Prostate gland (tissue), 2 donors: Measurements from ENCODE around the gene CCDC158. TPM values are rescaled to one million over a fixed set of nuclear protein-coding genes. Genes with fewer than 3 reads are reported as not detected.

Source experiments
- DNase-seq: peaks from one replicate; pipeline ENCODE4 v3.0.0-alpha.2; 2019; ENCODE audit warnings: low spot score
- H3K27ac ChIP-seq, 2 donors: fragments of 200-600 bp; sonication (generic); 2 replicates each; pipeline ENCODE4 v1.5.1; 2017 to 2019
- H3K27me3 ChIP-seq: fragments of 200-600 bp; sonication (generic); replicated peaks from 2 replicates; pipeline ENCODE4 v1.5.1; 2019; ENCODE audit not compliant: insufficient read depth
- H3K36me3 ChIP-seq, 2 donors: fragments of 200-600 bp; sonication (generic); 1 replicate in 1 of 2; 2 replicates in 1 of 2; pipeline versions ENCODE4 v1.5.1 to v1.8.1; 2017 to 2019
- H3K4me1 ChIP-seq: fragments of 200-600 bp; sonication (generic); replicated peaks from 2 replicates; pipeline ENCODE4 v1.5.1; 2019
- H3K4me3 ChIP-seq, 2 donors: fragments of 200-600 bp; sonication (generic); 2 replicates each; pipeline ENCODE4 v1.5.1; 2017 to 2019
- H3K9me3 ChIP-seq: fragments of 200-600 bp; sonication (generic); 2 replicates; pipeline ENCODE4 v1.5.1; 2017
- POLR2A ChIP-seq: fragments of 450-650 bp; IDR thresholded peaks from one replicate; pipeline ENCODE4 v1.6.1; 2016; ENCODE audit warnings: antibody characterized with exemption, mild to moderate bottlenecking
- POLR2AphosphoS5 ChIP-seq: sonication (generic); formaldehyde crosslinking; IDR thresholded peaks from one replicate; pipeline ENCODE4 v1.6.1; 2017; ENCODE audit warnings: antibody characterized with exemption
- WGBS: methylation state at CpG from one replicate; pipeline ENCODE4 v1.1.5; 2018; 5-methylcytosine and 5-hydroxymethylcytosine counted together
- intact Hi-C: fragments of 100-400 bp; cut with DNase I; formaldehyde crosslinking; loops from one replicate; pipeline ENCODE4 v1.14.2; 2022
- total RNA-seq, 2 donors: library from RNA; depleted of rRNA; stranded (reverse); fragments of >200 nt; gene quantifications; one replicate each; pipeline ENCODE4 v1.1.0, GENCODE V29; 2016
- TF ChIP-seq, protein P1 (sequence below), 4 experiments: fragments of 200-600 bp in 2 of 4; fragments of 450-650 bp in 2 of 4; sonication (generic) in 2 of 4; IDR thresholded peaks; 1 replicate in 3 of 4; 2 replicates in 1 of 4; pipeline ENCODE4 v1.5.1; 2016 to 2019; ENCODE audit warnings: antibody characterized with exemption in 4 of 4, mild to moderate bottlenecking in 2 of 4, moderate library complexity in 2 of 4

The CCDC158 gene
- total RNA-seq, 2 donors from 2014 or later, result 4.9 TPM; not detected in 1

- TF ChIP-seq, protein P1, sequence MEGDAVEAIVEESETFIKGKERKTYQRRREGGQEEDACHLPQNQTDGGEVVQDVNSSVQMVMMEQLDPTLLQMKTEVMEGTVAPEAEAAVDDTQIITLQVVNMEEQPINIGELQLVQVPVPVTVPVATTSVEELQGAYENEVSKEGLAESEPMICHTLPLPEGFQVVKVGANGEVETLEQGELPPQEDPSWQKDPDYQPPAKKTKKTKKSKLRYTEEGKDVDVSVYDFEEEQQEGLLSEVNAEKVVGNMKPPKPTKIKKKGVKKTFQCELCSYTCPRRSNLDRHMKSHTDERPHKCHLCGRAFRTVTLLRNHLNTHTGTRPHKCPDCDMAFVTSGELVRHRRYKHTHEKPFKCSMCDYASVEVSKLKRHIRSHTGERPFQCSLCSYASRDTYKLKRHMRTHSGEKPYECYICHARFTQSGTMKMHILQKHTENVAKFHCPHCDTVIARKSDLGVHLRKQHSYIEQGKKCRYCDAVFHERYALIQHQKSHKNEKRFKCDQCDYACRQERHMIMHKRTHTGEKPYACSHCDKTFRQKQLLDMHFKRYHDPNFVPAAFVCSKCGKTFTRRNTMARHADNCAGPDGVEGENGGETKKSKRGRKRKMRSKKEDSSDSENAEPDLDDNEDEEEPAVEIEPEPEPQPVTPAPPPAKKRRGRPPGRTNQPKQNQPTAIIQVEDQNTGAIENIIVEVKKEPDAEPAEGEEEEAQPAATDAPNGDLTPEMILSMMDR (IDR thresholded peaks at IDR 0.05), result no peak
- no peak for TF ChIP-seq POLR2A
- TF ChIP-seq POLR2AphosphoS5, result no peak
- H3K27ac ChIP-seq, result no peak overlapping the region
- H3K4me1 ChIP-seq, result no peaks in the 10 kb centered on the region
- WGBS, result 86% methylated on average over 6 of the region's 6 CpGs
- no peaks in the 10 kb centered on the region for H3K36me3 ChIP-seq
- intact Hi-C loops, result no loop called here
- no peaks in the 10 kb centered on the region for H3K9me3 ChIP-seq
- no peaks in the 10 kb centered on the region for H3K27me3 ChIP-seq
- no peak overlapping the region for H3K4me3 ChIP-seq
- no peak for DNase-seq
Observed at GRCh38 chr4:76280488-76281441, 140.2 kb downstream of the CCDC158 start.

- Histone ChIP-seq H3K27me3 (no peaks in the 10 kb centered on the region), H3K36me3 (no peaks in the 10 kb centered on the region), H3K9me3 (no peaks in the 10 kb centered on the region), H3K4me1 (no peaks in the 10 kb centered on the region), H3K27ac (no peak overlapping the region), H3K4me3 (no peak overlapping the region)
- no peak for DNase-seq
- TF ChIP-seq POLR2AphosphoS5 (no peak), POLR2A (no peak)
- TF ChIP-seq, protein P1 (IDR thresholded peaks at IDR 0.05), result no peak
- WGBS, result 73% methylated on average over 4 of the region's 4 CpGs
- intact Hi-C loops, result no loop called here
Observed at GRCh38 chr4:76279462-76279861, 141.5 kb downstream of the CCDC158 start.

- DNase-seq, result no peak
- no peaks in the 10 kb centered on the region for H3K36me3 ChIP-seq
- TF ChIP-seq POLR2A (no peak), POLR2AphosphoS5 (no peak)
- TF ChIP-seq, protein P1 (IDR thresholded peaks at IDR 0.05), result no peak
- no peak overlapping the region for H3K4me3 ChIP-seq
- H3K27me3 ChIP-seq, result no peaks in the 10 kb centered on the region
- no peaks in the 10 kb centered on the region for H3K4me1 ChIP-seq
- no peak overlapping the region for H3K27ac ChIP-seq
- intact Hi-C loops, result no loop called here
- WGBS, result 73% methylated on average over 1 of the region's 1 CpG
- no peaks in the 10 kb centered on the region for H3K9me3 ChIP-seq
Observed at GRCh38 chr4:76278583-76278982, 142.4 kb downstream of the CCDC158 start.

DNA sequence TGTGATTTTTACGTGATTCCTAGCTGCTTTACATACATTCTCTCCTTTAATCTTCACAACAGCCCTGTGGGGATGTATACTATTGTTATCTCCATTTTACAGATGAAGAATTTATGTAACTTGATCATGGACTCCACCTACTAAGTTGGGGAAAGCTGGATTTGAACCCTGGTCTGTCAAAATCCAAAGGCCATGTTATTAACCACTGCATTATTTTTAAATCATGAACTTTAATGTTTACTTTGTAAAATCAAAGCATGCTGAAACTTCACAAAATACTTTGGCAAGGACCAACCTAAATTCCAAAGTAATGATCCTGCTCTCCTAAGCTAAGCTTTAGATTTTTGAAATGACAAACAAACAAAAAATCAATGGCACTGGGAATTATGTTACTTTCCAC lies 143.3 kb downstream of the CCDC158 start:
- TF ChIP-seq POLR2AphosphoS5 (no peak), POLR2A (no peak)
- TF ChIP-seq, protein P1 (IDR thresholded peaks at IDR 0.05), result no peak
- no peak overlapping the region for H3K27ac ChIP-seq
- H3K27me3 ChIP-seq, result no peaks in the 10 kb centered on the region
- no peaks in the 10 kb centered on the region for H3K4me1 ChIP-seq
- H3K4me3 ChIP-seq, result no peak overlapping the region
- no peaks in the 10 kb centered on the region for H3K36me3 ChIP-seq
- WGBS, result 89% methylated on average over 1 of the region's 1 CpG
- intact Hi-C loops, result no loop called here
- no peaks in the 10 kb centered on the region for H3K9me3 ChIP-seq
- no peak for DNase-seq

GRCh38 chr4:76276813-76277212 lies 144.1 kb downstream of the CCDC158 start:
- Histone ChIP-seq H3K27me3 (no peaks in the 10 kb centered on the region), H3K4me3 (no peak overlapping the region), H3K27ac (no peak overlapping the region), H3K4me1 (no peaks in the 10 kb centered on the region), H3K9me3 (no peaks in the 10 kb centered on the region), H3K36me3 (no peaks in the 10 kb centered on the region)
- intact Hi-C loops, result no loop called here
- WGBS, result 94% methylated on average over 9 of the region's 9 CpGs
- TF ChIP-seq POLR2A, result no peak
- TF ChIP-seq POLR2AphosphoS5, result no peak
- TF ChIP-seq, protein P1 (IDR thresholded peaks at IDR 0.05), result no peak
- DNase-seq, result no peak
